Mesendoderm (in vitro differentiated cells): Measurements from ENCODE around the gene LPXN. TPM values are rescaled to one million over a fixed set of nuclear protein-coding genes. Genes with fewer than 3 reads are reported as not detected.

Experiments
- DNase-seq: peaks from one replicate; pipeline ENCODE4 v3.0.0; 2013
- H2AK5ac ChIP-seq: 2 replicates; pipeline ENCODE4 v1.6.1; 2013; ENCODE audit warnings: low read length, inconsistent platforms
- H2BK120ac ChIP-seq: 2 replicates; pipeline ENCODE4 v1.6.1; 2013; ENCODE audit warnings: low read depth, mild to moderate bottlenecking, low read length, moderate library complexity, mixed read lengths
- H2BK15ac ChIP-seq: replicated peaks from 2 replicates; pipeline ENCODE4 v1.6.1; 2013; ENCODE audit warnings: low read depth, mild to moderate bottlenecking, moderate library complexity
- H2BK5ac ChIP-seq: 2 replicates; pipeline ENCODE4 v1.6.1; 2013; ENCODE audit warnings: low read length, inconsistent platforms
- H3K18ac ChIP-seq: 2 replicates; pipeline ENCODE4 v1.6.1; 2013; ENCODE audit warnings: mild to moderate bottlenecking, low read length, mixed read lengths
- H3K23ac ChIP-seq: one replicate; pipeline ENCODE4 v1.6.1; 2013; ENCODE audit warnings: low read length
- H3K27ac ChIP-seq: 2 replicates; pipeline ENCODE4 v1.5.1; 2013; ENCODE audit warnings: low read depth, mild to moderate bottlenecking, inconsistent platforms, low read length, moderate library complexity
- H3K27me3 ChIP-seq: 2 replicates; pipeline ENCODE4 v1.6.1; 2013; ENCODE audit warnings: low read length, control low read depth, mild to moderate bottlenecking, inconsistent platforms; ENCODE audit not compliant: insufficient read depth, poor library complexity
- H3K36me3 ChIP-seq: 2 replicates; pipeline ENCODE4 v1.6.1; 2013; ENCODE audit warnings: low read length, inconsistent platforms; ENCODE audit not compliant: control insufficient read depth, insufficient read depth
- H3K4ac ChIP-seq: one replicate; pipeline ENCODE4 v1.6.1; 2013; ENCODE audit warnings: low read depth, mild to moderate bottlenecking, low read length, moderate library complexity
- H3K4me1 ChIP-seq: 2 replicates; pipeline ENCODE4 v1.6.1; 2013; ENCODE audit warnings: low read depth, low read length, inconsistent platforms; ENCODE audit not compliant: control insufficient read depth
- H3K4me2 ChIP-seq: 2 replicates; pipeline ENCODE4 v1.6.1; 2013; ENCODE audit warnings: low read length
- H3K4me3 ChIP-seq: 2 replicates; pipeline ENCODE4 v1.5.1; 2013; ENCODE audit warnings: mild to moderate bottlenecking, low read length
- H3K56ac ChIP-seq: one replicate; pipeline ENCODE4 v1.6.1; 2013; ENCODE audit warnings: low read length
- H3K79me1 ChIP-seq: 2 replicates; pipeline ENCODE4 v1.6.1; 2013; ENCODE audit warnings: low read length, inconsistent platforms
- H3K79me2 ChIP-seq: 2 replicates; pipeline ENCODE4 v1.6.1; 2013; ENCODE audit warnings: mild to moderate bottlenecking, low read length; ENCODE audit not compliant: control insufficient read depth, insufficient read depth
- H3K9ac ChIP-seq: 2 replicates; pipeline ENCODE4 v1.6.1; 2013; ENCODE audit warnings: low read length, inconsistent platforms
- H4K5ac ChIP-seq: one replicate; pipeline ENCODE4 v1.6.1; 2013; ENCODE audit warnings: low read length
- H4K8ac ChIP-seq: one replicate; pipeline ENCODE4 v1.6.1; 2013; ENCODE audit warnings: low read depth, mild to moderate bottlenecking, control low read depth, low read length, moderate library complexity
- WGBS: extraction: QIAGEN DNeasy Blood & Tissue Kit; methylation state at CpG from one replicate; pipeline ENCODE4 v1.1.7; 2013; ENCODE audit warnings: low lambda C conversion rate, missing lambda C conversion rate; ENCODE audit not compliant: insufficient coverage; ENCODE audit errors: extremely low coverage; 5-methylcytosine and 5-hydroxymethylcytosine counted together
- polyA plus RNA-seq, 2 experiments: library from polyadenylated mRNA; stranded (reverse); fragments of 200-250 nt; gene quantifications; one replicate each; pipeline ENCODE4 v1.2.3, GENCODE V29; 2013

Gene LPXN
- polyA plus RNA-seq (2013, experiment 1 of 2), result 0.63 TPM
- 0.77 TPM for polyA plus RNA-seq (2013, experiment 2 of 2)

GRCh38 chr11:58575377-58576020 is at the start of gene LPXN:
Gene LPXN (minus strand): TSS chr11:58575856. CDS start chr11:58575772, 84 bp downstream.
- H3K4me3 ChIP-seq, result no peak within 1 kb of the TSS
- no peak within 1 kb of the TSS for H3K9ac ChIP-seq
- no peaks in the 10 kb centered on the region for H3K4me1 ChIP-seq
- WGBS, result no CpG with 5 or more reads among the region's 6 CpGs
- H2BK15ac ChIP-seq, result no peak within 1 kb of the TSS
- no peak within 1 kb of the TSS for H2AK5ac ChIP-seq
- peaks cover 8% of the 10 kb centered on the region for H3K79me2 ChIP-seq
- H2BK120ac ChIP-seq, result no peak within 1 kb of the TSS
- no peaks in the 10 kb centered on the region for H3K36me3 ChIP-seq
- no peak for DNase-seq
- H3K27ac ChIP-seq, result no peak within 1 kb of the TSS
- no peaks in the 10 kb centered on the region for H3K27me3 ChIP-seq
- H3K4ac ChIP-seq, result no peak within 1 kb of the TSS
- H3K56ac ChIP-seq, result no peak within 1 kb of the TSS
- no peak within 1 kb of the TSS for H3K18ac ChIP-seq
- no peaks in the 10 kb centered on the region for H3K79me1 ChIP-seq
- H2BK5ac ChIP-seq, result no peak within 1 kb of the TSS
- no peak within 1 kb of the TSS for H4K5ac ChIP-seq
- no peak within 1 kb of the TSS for H3K23ac ChIP-seq
- H3K4me2 ChIP-seq, result no peak within 1 kb of the TSS
- H4K8ac ChIP-seq, result no peak within 1 kb of the TSS

DNA sequence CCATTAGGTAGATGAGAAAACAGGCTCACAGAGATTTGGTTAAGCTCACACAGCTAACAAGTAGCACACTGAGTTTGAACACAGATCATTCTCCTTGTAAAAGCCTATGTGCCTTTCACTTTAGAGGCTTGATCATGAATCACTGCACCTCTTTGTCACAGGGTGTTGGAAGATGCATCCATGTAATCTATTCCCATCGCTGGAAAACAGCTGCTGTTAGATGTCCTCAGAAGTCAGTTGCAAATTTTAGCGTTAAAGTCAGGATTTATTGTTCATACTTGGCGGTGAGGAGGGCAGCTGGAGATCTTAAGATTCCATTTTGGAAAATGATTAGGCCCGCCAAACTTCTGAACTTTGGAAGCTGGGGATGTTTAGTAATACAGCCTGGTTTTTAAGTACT is 49.4 kb upstream of the LPXN start:
- no peak for DNase-seq
- Histone ChIP-seq H4K8ac (no peak overlapping the region), H3K18ac (no peak overlapping the region), H3K9ac (no peak overlapping the region), H3K4me1 (no peaks in the 10 kb centered on the region), H3K27ac (no peak overlapping the region), H3K36me3 (peaks cover 14% of the 10 kb centered on the region), H3K4ac (no peak overlapping the region), H3K4me3 (no peak overlapping the region), H2AK5ac (no peak overlapping the region), H2BK120ac (no peak overlapping the region), H3K79me2 (no peaks in the 10 kb centered on the region), H4K5ac (no peak overlapping the region), H3K27me3 (no peaks in the 10 kb centered on the region), H3K23ac (no peak overlapping the region), H2BK15ac (no peak overlapping the region), H3K79me1 (peaks cover 2% of the 10 kb centered on the region), H3K4me2 (no peak overlapping the region), H2BK5ac (no peak overlapping the region), H3K56ac (no peak overlapping the region)
- no CpG with 5 or more reads among the region's 4 CpGs for WGBS

GRCh38 chr11:58622344-58622743 is 46.7 kb upstream of the LPXN start, which contains the start of gene CNTF:
Gene CNTF (plus strand): TSS chr11:58622665. CDS start chr11:58622753, 88 bp downstream.
- Histone ChIP-seq H3K18ac (no peak within 1 kb of the TSS), H3K4ac (no peak within 1 kb of the TSS), H4K8ac (no peak within 1 kb of the TSS), H2BK15ac (no peak within 1 kb of the TSS), H3K79me2 (no peaks in the 10 kb centered on the region), H3K27ac (no peak within 1 kb of the TSS), H3K36me3 (peaks cover 18% of the 10 kb centered on the region), H2AK5ac (no peak within 1 kb of the TSS), H3K4me2 (no peak within 1 kb of the TSS), H3K4me1 (no peaks in the 10 kb centered on the region), H3K27me3 (no peaks in the 10 kb centered on the region), H3K9ac (no peak within 1 kb of the TSS), H2BK120ac (no peak within 1 kb of the TSS), H3K23ac (no peak within 1 kb of the TSS), H2BK5ac (no peak within 1 kb of the TSS), H3K56ac (no peak within 1 kb of the TSS), H4K5ac (no peak within 1 kb of the TSS), H3K4me3 (no peak within 1 kb of the TSS), H3K79me1 (peaks cover 2% of the 10 kb centered on the region)
- no CpG with 5 or more reads among the region's 2 CpGs for WGBS
- DNase-seq, result peak; percentile 30

GRCh38 chr11:58621586-58622262 is 46.1 kb upstream of the LPXN start:
- Histone ChIP-seq H3K56ac (no peak overlapping the region), H2BK5ac (no peak overlapping the region), H3K9ac (no peak overlapping the region), H3K79me1 (peaks cover 2% of the 10 kb centered on the region), H4K5ac (no peak overlapping the region), H3K4ac (no peak overlapping the region), H2BK15ac (no peak overlapping the region), H3K36me3 (peaks cover 18% of the 10 kb centered on the region), H2AK5ac (no peak overlapping the region), H4K8ac (no peak overlapping the region), H3K23ac (no peak overlapping the region), H3K27ac (no peak overlapping the region), H3K79me2 (no peaks in the 10 kb centered on the region), H3K27me3 (no peaks in the 10 kb centered on the region), H3K4me1 (no peaks in the 10 kb centered on the region), H3K4me3 (no peak overlapping the region), H3K18ac (no peak overlapping the region), H2BK120ac (no peak overlapping the region), H3K4me2 (no peak overlapping the region)
- WGBS, result no CpG with 5 or more reads among the region's 4 CpGs
- no peak for DNase-seq

DNA sequence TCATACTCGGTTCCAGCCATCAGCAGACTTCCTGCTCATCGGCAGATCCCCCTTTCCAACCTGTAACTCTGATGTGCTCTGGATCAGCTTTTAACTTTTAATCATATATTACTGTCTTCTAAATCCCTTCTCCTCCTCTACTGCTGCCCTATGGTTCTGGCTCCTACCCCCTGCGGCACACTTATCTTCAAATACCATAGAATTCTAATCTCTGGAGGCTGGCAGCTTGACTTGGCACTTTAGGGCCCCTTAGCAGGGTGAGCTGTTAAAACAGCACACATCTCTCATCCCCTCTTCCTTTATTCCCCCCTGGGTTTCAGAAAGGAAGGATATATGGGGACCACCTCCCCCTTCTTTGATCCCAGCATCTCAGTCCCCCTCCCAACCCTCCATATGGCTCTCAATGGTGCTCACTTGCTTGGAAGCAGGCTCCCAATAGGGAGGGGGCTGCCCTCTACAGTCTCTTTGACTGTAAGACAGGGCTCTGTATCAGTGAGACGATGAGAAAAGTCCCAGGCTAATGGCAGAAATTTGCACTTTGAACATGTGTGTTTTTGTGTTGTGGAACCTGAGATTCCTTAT is 42.4 kb upstream of the LPXN start:
- H3K36me3 ChIP-seq, result peaks cover 6% of the 10 kb centered on the region
- no peak overlapping the region for H4K8ac ChIP-seq
- no peak overlapping the region for H3K23ac ChIP-seq
- peaks cover 2% of the 10 kb centered on the region for H3K79me1 ChIP-seq
- no peak overlapping the region for H3K4ac ChIP-seq
- no peak overlapping the region for H2BK5ac ChIP-seq
- H3K18ac ChIP-seq, result no peak overlapping the region
- H3K4me2 ChIP-seq, result no peak overlapping the region
- no peak overlapping the region for H2BK120ac ChIP-seq
- no peaks in the 10 kb centered on the region for H3K4me1 ChIP-seq
- H3K27me3 ChIP-seq, result no peaks in the 10 kb centered on the region
- H3K79me2 ChIP-seq, result no peaks in the 10 kb centered on the region
- no peak overlapping the region for H2AK5ac ChIP-seq
- no peak overlapping the region for H3K56ac ChIP-seq
- no peak overlapping the region for H2BK15ac ChIP-seq
- H3K9ac ChIP-seq, result no peak overlapping the region
- no peak overlapping the region for H4K5ac ChIP-seq
- no CpG with 5 or more reads among the region's 4 CpGs for WGBS
- no peak overlapping the region for H3K4me3 ChIP-seq
- DNase-seq, result peak; percentile 59
- no peak overlapping the region for H3K27ac ChIP-seq
